K562 (cell line): Measurements from ENCODE around the gene ABHD17B. TPM values are rescaled to one million over a fixed set of nuclear protein-coding genes. Genes with fewer than 3 reads are reported as not detected.

Experiments used
- ASH1L ChIP-seq: fragments of 450-650 bp; IDR thresholded peaks from 2 replicates; pipeline ENCODE4 v1.6.1; 2018; ENCODE audit warnings: borderline replicate concordance, mild to moderate bottlenecking, low read depth; ENCODE audit not compliant: partially characterized antibody
- ATF1 ChIP-seq, 2 experiments: fragments of 450-650 bp in 1 of 2; IDR thresholded peaks; 2 replicates each; pipeline ENCODE4 v1.6.1; 2016; ENCODE audit warnings: missing compliant biosample characterization in 1 of 2, missing genetic modification characterization in 1 of 2
- CREM ChIP-seq: IDR thresholded peaks from 2 replicates; pipeline ENCODE4 v1.6.1; 2014; ENCODE audit warnings: antibody characterized with exemption, low read depth
- DDX20 ChIP-seq: fragments of 450-650 bp; IDR thresholded peaks from 2 replicates; pipeline ENCODE4 v1.6.1; 2016; ENCODE audit warnings: missing genetic modification characterization, low read depth, mild to moderate bottlenecking, missing compliant biosample characterization, moderate library complexity
- GATA2 ChIP-seq: sonication (generic); formaldehyde crosslinking; IDR thresholded peaks from 2 replicates; pipeline ENCODE4 v1.4.0; 2020; ENCODE audit warnings: mild to moderate bottlenecking, missing genetic modification reagents
- HMG20A ChIP-seq: fragments of 450-650 bp; formaldehyde crosslinking; conservative IDR thresholded peaks from 2 replicates; pipeline ENCODE4 v1.4.0; 2020; ENCODE audit warnings: mild to moderate bottlenecking, mixed read lengths
- KLF16 ChIP-seq: IDR thresholded peaks from 2 replicates; pipeline ENCODE4 v1.6.1; 2016; ENCODE audit warnings: antibody characterized with exemption
- NCOA6 ChIP-seq: fragments of 450-650 bp; IDR thresholded peaks from 2 replicates; pipeline ENCODE4 v1.6.1; 2017; ENCODE audit warnings: mild to moderate bottlenecking
- PBX2 ChIP-seq, 2 experiments: IDR thresholded peaks in 1 of 2; conservative IDR thresholded peaks in 1 of 2; 2 replicates each; pipeline ENCODE4 v1.6.1; 2016; ENCODE audit warnings: low read depth in 2 of 2, mild to moderate bottlenecking in 1 of 2, missing compliant biosample characterization in 1 of 2, missing genetic modification characterization in 1 of 2, moderate library complexity in 1 of 2
- PHF20 ChIP-seq: fragments of 450-650 bp; IDR thresholded peaks from 2 replicates; pipeline ENCODE4 v1.6.1; 2018; ENCODE audit not compliant: partially characterized antibody
- RFX5 ChIP-seq: IDR thresholded peaks from 2 replicates; pipeline ENCODE4 v1.6.1; 2011; ENCODE audit warnings: low read depth, mild to moderate bottlenecking, improper control_type of control experiment, low read length
- SIRT6 ChIP-seq: IDR thresholded peaks from one replicate; pipeline ENCODE4 v1.6.1; 2012; ENCODE audit warnings: low read depth, mild to moderate bottlenecking, control low read depth, inconsistent platforms, low read length, moderate library complexity
- SP2 ChIP-seq: IDR thresholded peaks from 2 replicates; pipeline ENCODE4 v1.6.1; 2011; ENCODE audit warnings: mild to moderate bottlenecking, low read depth, low read length, moderate library complexity; ENCODE audit not compliant: poor library complexity, severe bottlenecking; ENCODE audit errors: extremely low read depth
- SRSF7 ChIP-seq: fragments of 200-400 bp; formaldehyde crosslinking; optimal IDR thresholded peaks from 2 replicates; pipeline ENCODE3; 2017; ENCODE audit warnings: mild to moderate bottlenecking, low read depth, low read length
- SUPT5H ChIP-seq: fragments of 450-650 bp; IDR thresholded peaks from 2 replicates; pipeline ENCODE4 v1.6.1; 2016
- polyA plus RNA-seq, 8 experiments: library from polyadenylated mRNA; depleted of rRNA in 4 of 8; stranded (reverse) in 5 of 8; unstranded in 3 of 8; fragments of >200 nt; fragmentation: Nextera tagmentation in 2 of 8; fragmentation: Illumina TruSeq in 1 of 8; extraction: Ambion mirVana in 2 of 8; extraction: Trizol in 1 of 8; gene quantifications; 2 replicates each; pipeline versions ENCODE4 v1.2.1 to v1.2.3, GENCODE V29; 2011 to 2014; ENCODE audit warnings: inconsistent platforms in 1 of 8, missing spikeins in 1 of 8
- total RNA-seq, 7 experiments: library from RNA; depleted of rRNA in 6 of 7; stranded (reverse); fragments of >200 nt in 6 of 7; fragmentation: Illumina TruSeq in 2 of 7; extraction: Trizol in 2 of 7; gene quantifications; 2 replicates each; pipeline versions ENCODE4 v1.2.1 to v1.2.3, GENCODE V29; 2011 to 2021; ENCODE audit warnings: low replicate concordance in 1 of 7
- TF ChIP-seq, protein P1 (sequence below), 2 experiments: fragments of 450-650 bp; conservative IDR thresholded peaks; 2 replicates each; pipeline ENCODE4 v1.6.1; 2017; ENCODE audit warnings: mild to moderate bottlenecking in 2 of 2, moderate library complexity in 2 of 2
- TF ChIP-seq, protein P2 (sequence below): IDR thresholded peaks from 2 replicates; pipeline ENCODE4 v1.6.1; 2011; ENCODE audit not compliant: insufficient read length; ENCODE audit errors: extremely low read depth
- TF ChIP-seq, protein P3 (sequence below): sonication (generic); formaldehyde crosslinking; IDR thresholded peaks from 2 replicates; pipeline ENCODE4 v1.4.0; 2020; ENCODE audit warnings: mild to moderate bottlenecking, missing genetic modification reagents

Gene ABHD17B
- total and polyA plus RNA-seq, 9 of the 15 experiments (the other 6 are each of a cell fraction or from before 2014, with no cell fraction given), result 1.9 to 13.4 (median 10.1) TPM

GRCh38 chr9:71911061-71911907, at the start of gene ABHD17B, which contains the start of gene C9orf85 (continued):
- TF ChIP-seq PBX2 (CRISPR knock-in tag; IDR thresholded peaks at IDR 0.05; ENCODE audit: low read depth) (no peak), PBX2 (tag; conservative IDR thresholded peaks at IDR 0.05; ENCODE audit: low read depth) (peak; percentile 93), NCOA6 (no peak), SP2 (peak; percentile 72), ASH1L (peak; percentile 85), SUPT5H (peak; percentile 94), KLF16 (no peak), GATA2 (CRISPR knock-in tag) (no peak), HMG20A (CRISPR knock-in tag) (no peak), ATF1 (CRISPR knock-in tag; IDR thresholded peaks at IDR 0.05) (no peak), ATF1 (tag; IDR thresholded peaks at IDR 0.05) (peak; percentile 71), PHF20 (peak; percentile 75), CREM (peak; percentile 15; the same call in 1 of the 2 replicates), SIRT6 (no peak), DDX20 (no peak), SRSF7 (no peak), RFX5 (no peak)
- TF ChIP-seq, protein P1, sequence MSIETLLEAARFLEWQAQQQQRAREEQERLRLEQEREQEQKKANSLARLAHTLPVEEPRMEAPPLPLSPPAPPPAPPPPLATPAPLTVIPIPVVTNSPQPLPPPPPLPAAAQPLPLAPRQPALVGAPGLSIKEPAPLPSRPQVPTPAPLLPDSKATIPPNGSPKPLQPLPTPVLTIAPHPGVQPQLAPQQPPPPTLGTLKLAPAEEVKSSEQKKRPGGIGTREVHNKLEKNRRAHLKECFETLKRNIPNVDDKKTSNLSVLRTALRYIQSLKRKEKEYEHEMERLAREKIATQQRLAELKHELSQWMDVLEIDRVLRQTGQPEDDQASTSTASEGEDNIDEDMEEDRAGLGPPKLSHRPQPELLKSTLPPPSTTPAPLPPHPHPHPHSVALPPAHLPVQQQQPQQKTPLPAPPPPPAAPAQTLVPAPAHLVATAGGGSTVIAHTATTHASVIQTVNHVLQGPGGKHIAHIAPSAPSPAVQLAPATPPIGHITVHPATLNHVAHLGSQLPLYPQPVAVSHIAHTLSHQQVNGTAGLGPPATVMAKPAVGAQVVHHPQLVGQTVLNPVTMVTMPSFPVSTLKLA (conservative IDR thresholded peaks at IDR 0.05), result peak; percentile 79 to 88; a peak in 3 of 4 replicates
- TF ChIP-seq, protein P2, sequence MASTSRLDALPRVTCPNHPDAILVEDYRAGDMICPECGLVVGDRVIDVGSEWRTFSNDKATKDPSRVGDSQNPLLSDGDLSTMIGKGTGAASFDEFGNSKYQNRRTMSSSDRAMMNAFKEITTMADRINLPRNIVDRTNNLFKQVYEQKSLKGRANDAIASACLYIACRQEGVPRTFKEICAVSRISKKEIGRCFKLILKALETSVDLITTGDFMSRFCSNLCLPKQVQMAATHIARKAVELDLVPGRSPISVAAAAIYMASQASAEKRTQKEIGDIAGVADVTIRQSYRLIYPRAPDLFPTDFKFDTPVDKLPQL, result peak; percentile 57
- TF ChIP-seq, protein P3, sequence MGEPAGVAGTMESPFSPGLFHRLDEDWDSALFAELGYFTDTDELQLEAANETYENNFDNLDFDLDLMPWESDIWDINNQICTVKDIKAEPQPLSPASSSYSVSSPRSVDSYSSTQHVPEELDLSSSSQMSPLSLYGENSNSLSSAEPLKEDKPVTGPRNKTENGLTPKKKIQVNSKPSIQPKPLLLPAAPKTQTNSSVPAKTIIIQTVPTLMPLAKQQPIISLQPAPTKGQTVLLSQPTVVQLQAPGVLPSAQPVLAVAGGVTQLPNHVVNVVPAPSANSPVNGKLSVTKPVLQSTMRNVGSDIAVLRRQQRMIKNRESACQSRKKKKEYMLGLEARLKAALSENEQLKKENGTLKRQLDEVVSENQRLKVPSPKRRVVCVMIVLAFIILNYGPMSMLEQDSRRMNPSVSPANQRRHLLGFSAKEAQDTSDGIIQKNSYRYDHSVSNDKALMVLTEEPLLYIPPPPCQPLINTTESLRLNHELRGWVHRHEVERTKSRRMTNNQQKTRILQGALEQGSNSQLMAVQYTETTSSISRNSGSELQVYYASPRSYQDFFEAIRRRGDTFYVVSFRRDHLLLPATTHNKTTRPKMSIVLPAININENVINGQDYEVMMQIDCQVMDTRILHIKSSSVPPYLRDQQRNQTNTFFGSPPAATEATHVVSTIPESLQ, result no peak
